GM12878 (cell line): ENCODE data around the gene LSAMP.

Experiments
- ATF2 ChIP-seq: IDR thresholded peaks from 2 replicates; pipeline ENCODE4 v1.6.1; 2012; ENCODE audit warnings: low read length, inconsistent platforms
- ATF7 ChIP-seq: fragments of 450-650 bp; IDR thresholded peaks from 2 replicates; pipeline ENCODE4 v1.6.1; 2016; ENCODE audit warnings: low read depth, mild to moderate bottlenecking
- CHD4 ChIP-seq: fragments of 200-600 bp; sonication (generic); IDR thresholded peaks from 2 replicates; pipeline ENCODE4 v1.6.1; 2016; ENCODE audit warnings: mild to moderate bottlenecking
- CTCF ChIP-seq, 3 experiments: IDR thresholded peaks in 2 of 3; conservative IDR thresholded peaks in 1 of 3; 2 replicates each; pipeline ENCODE4 v1.5.1; 2011; ENCODE audit warnings: low read depth in 3 of 3, low read length in 3 of 3, mild to moderate bottlenecking in 3 of 3, control low read depth in 2 of 3, moderate library complexity in 2 of 3, inconsistent platforms in 1 of 3, mixed read lengths in 1 of 3; ENCODE audit not compliant: control insufficient read depth in 2 of 3, insufficient read depth in 1 of 3; ENCODE audit errors: extremely low read depth in 1 of 3
- EP300 ChIP-seq, 2 experiments: fragments of 150-350 bp in 1 of 2; IDR thresholded peaks; 2 replicates each; pipeline ENCODE4 v1.6.1; 2011 to 2012; ENCODE audit warnings: low read depth in 2 of 2, low read length in 2 of 2, borderline replicate concordance in 1 of 2, improper control_type of control experiment in 1 of 2, inconsistent platforms in 1 of 2; ENCODE audit not compliant: control insufficient read depth in 1 of 2
- EZH2 ChIP-seq: IDR thresholded peaks from 2 replicates; pipeline ENCODE4 v1.6.1; 2012; ENCODE audit warnings: low read depth, mild to moderate bottlenecking, control low read depth, inconsistent platforms, low read length, borderline replicate concordance; ENCODE audit not compliant: control insufficient read depth
- PBX3 ChIP-seq: IDR thresholded peaks from 2 replicates; pipeline ENCODE4 v1.6.1; 2011; ENCODE audit warnings: mild to moderate bottlenecking, low read depth, low read length, moderate library complexity; ENCODE audit not compliant: insufficient replicate concordance
- RCOR1 ChIP-seq: conservative IDR thresholded peaks from 2 replicates; pipeline ENCODE4 v1.6.1; 2012; ENCODE audit warnings: low read depth, low read length, improper control_type of control experiment
- RFX5 ChIP-seq: IDR thresholded peaks from 2 replicates; pipeline ENCODE4 v1.6.1; 2011; ENCODE audit warnings: low read depth, low read length, improper control_type of control experiment
- SIN3A ChIP-seq: IDR thresholded peaks from 2 replicates; pipeline ENCODE4 v1.6.1; 2012; ENCODE audit warnings: low read depth, low read length, improper control_type of control experiment
- SREBF1 ChIP-seq: IDR thresholded peaks from 2 replicates; pipeline ENCODE4 v1.6.1; 2012; ENCODE audit warnings: mild to moderate bottlenecking, low read length
- USF2 ChIP-seq: IDR thresholded peaks from 2 replicates; pipeline ENCODE4 v1.6.1; 2011; ENCODE audit warnings: low read depth, low read length, improper control_type of control experiment, borderline replicate concordance

- TF ChIP-seq RCOR1 (no peak), ATF7 (no peak), CTCF (IDR thresholded peaks at IDR 0.05 in 2 of 3, conservative IDR thresholded peaks at IDR 0.05 in 1 of 3; ENCODE audit: control insufficient read depth in 2 of 3, extremely low read depth in 1 of 3, insufficient read depth in 1 of 3, low read depth in 3 of 3, low read length in 3 of 3) (no peak), SIN3A (no peak), RFX5 (no peak), CHD4 (no peak), EZH2 (no peak), SREBF1 (no peak), EP300 (IDR thresholded peaks at IDR 0.05; ENCODE audit: borderline replicate concordance in 1 of 2, control insufficient read depth in 1 of 2, low read depth in 2 of 2, low read length in 2 of 2) (no peak), ATF2 (no peak), USF2 (no peak), PBX3 (no peak)
Measured at GRCh38 chr3:116474801-116475200, 29.5 kb upstream of the LSAMP start.
